Stomach (tissue), 4 donors: ENCODE data around the gene PDHX.
"Not testable (repeated sequence)": the region's sequence is repeated elsewhere in the genome, so short reads cannot be mapped to it uniquely, and the experiment has no call there.

Experiments used
- EP300 ChIP-seq: sonication (generic); formaldehyde crosslinking; IDR thresholded peaks from one replicate; pipeline ENCODE4 v1.6.1; 2017; ENCODE audit warnings: antibody characterized with exemption
- POLR2A ChIP-seq, 4 donors: fragments of 450-650 bp; IDR thresholded peaks; one replicate each; pipeline ENCODE4 v1.6.1; 2016; ENCODE audit warnings: antibody characterized with exemption in 4 of 4, control low read depth in 2 of 4, mild to moderate bottlenecking in 1 of 4, moderate library complexity in 1 of 4

DNA sequence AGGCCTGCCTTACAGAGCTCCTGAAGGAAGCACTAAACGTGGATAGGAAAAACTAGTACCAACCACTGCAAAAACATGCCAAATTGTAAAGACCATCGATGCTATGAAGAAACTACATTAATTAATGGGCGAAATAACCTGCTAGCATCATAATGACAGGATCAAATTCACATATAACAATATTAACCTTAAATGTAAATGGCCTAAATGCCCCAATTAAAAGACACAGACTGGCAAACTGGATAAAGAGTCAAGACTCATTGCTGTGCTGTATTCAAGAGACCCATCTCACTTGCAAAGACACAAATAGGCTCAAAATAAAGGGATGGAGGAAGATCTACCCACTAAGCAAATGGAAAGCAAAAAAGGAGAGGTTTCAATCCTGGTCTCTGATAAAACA, 107.5 kb downstream of the PDHX start:
- not testable (repeated sequence) for TF ChIP-seq EP300; POLR2A (IDR thresholded peaks at IDR 0.05)
